IMR-90 (cell line): ENCODE results near the gene GPR89B. TPM values are rescaled to one million over a fixed set of nuclear protein-coding genes. Genes with fewer than 3 reads are reported as not detected.

ENCODE experiments used
- ATAC-seq: fragments of 200-7000 bp; cut with Tn5 transposase; 2 replicates; pipeline ENCODE4 v1.9.1; 2020; ENCODE audit warnings: low read depth, mild to moderate bottlenecking, moderate library complexity
- BruUV-seq: library from RNA; stranded (reverse); fragments of 400-500 nt; replicated peaks from 2 replicates; lab custom pipeline; 2021; lab: Mats Ljungman, UMichigan
- CTCF ChIA-PET: fragments of 300-600 bp; formaldehyde crosslinking; extraction: SDS; loops from one replicate; lab custom pipeline; 2021; ENCODE audit warnings: antibody characterized with exemption; lab: Yijun Ruan, JAX
- POLR2A ChIA-PET: fragments of 300-600 bp; sonication (Branson Sonifier 250); formaldehyde crosslinking; loops from one replicate; lab custom pipeline; 2022; ENCODE audit warnings: antibody characterized with exemption; ENCODE audit not compliant: unreplicated experiment; lab: Charles Lee
- DNase-seq: peaks from one replicate; pipeline ENCODE4 v3.0.0; 2013
- H2AFZ ChIP-seq: replicated peaks from 2 replicates; pipeline ENCODE3; 2013; ENCODE audit warnings: low read length, mild to moderate bottlenecking; ENCODE audit not compliant: poor library complexity
- H2AK5ac ChIP-seq: 2 replicates; pipeline ENCODE4 v1.6.1; 2013; ENCODE audit warnings: low read depth, low read length, inconsistent platforms
- H2AK9ac ChIP-seq: replicated peaks from 2 replicates; pipeline ENCODE3; 2013; ENCODE audit warnings: mild to moderate bottlenecking, low read depth, low read length, moderate library complexity; ENCODE audit not compliant: poor library complexity
- H2BK120ac ChIP-seq: 2 replicates; pipeline ENCODE4 v1.6.1; 2013; ENCODE audit warnings: low read depth, low read length, inconsistent platforms
- H2BK15ac ChIP-seq: 3 replicates; pipeline ENCODE4 v1.6.1; 2013; ENCODE audit warnings: low read depth, low read length, inconsistent platforms
- H2BK20ac ChIP-seq: 2 replicates; pipeline ENCODE4 v1.6.1; 2013; ENCODE audit warnings: low read depth, mild to moderate bottlenecking, inconsistent platforms, low read length, moderate library complexity
- H2BK5ac ChIP-seq: 2 replicates; pipeline ENCODE4 v1.6.1; 2013; ENCODE audit warnings: mild to moderate bottlenecking, low read depth, low read length, inconsistent platforms; ENCODE audit not compliant: poor library complexity, severe bottlenecking
- H3K14ac ChIP-seq: replicated peaks from 2 replicates; pipeline ENCODE4 v1.6.1; 2013; ENCODE audit warnings: low read depth, low read length, inconsistent platforms
- H3K18ac ChIP-seq: 2 replicates; pipeline ENCODE4 v1.6.1; 2013; ENCODE audit warnings: low read depth, low read length, control low read depth
- H3K23ac ChIP-seq: 2 replicates; pipeline ENCODE4 v1.6.1; 2013; ENCODE audit warnings: low read depth, low read length, inconsistent platforms
- H3K27ac ChIP-seq: 2 replicates; pipeline ENCODE4 v1.5.1; 2013; ENCODE audit warnings: mild to moderate bottlenecking, control low read depth, low read length; ENCODE audit not compliant: insufficient read depth
- H3K27me3 ChIP-seq: 2 replicates; pipeline ENCODE4 v1.6.1; 2013; ENCODE audit warnings: low read length; ENCODE audit not compliant: control insufficient read depth, insufficient read depth
- H3K36me3 ChIP-seq: 2 replicates; pipeline ENCODE4 v1.6.1; 2013; ENCODE audit warnings: low read length, mixed read lengths; ENCODE audit not compliant: control insufficient read depth, insufficient read depth
- H3K4ac ChIP-seq: 2 replicates; pipeline ENCODE4 v1.6.1; 2013; ENCODE audit warnings: low read depth, low read length, inconsistent platforms
- H3K4me1 ChIP-seq: 2 replicates; pipeline ENCODE4 v1.6.1; 2013; ENCODE audit warnings: low read length, mixed read lengths; ENCODE audit not compliant: control insufficient read depth, insufficient read depth
- H3K4me2 ChIP-seq: 2 replicates; pipeline ENCODE4 v1.6.1; 2013; ENCODE audit warnings: low read depth, mild to moderate bottlenecking, control low read depth, low read length, moderate library complexity
- H3K4me3 ChIP-seq: 2 replicates; pipeline ENCODE4 v1.5.1; 2013; ENCODE audit warnings: low read depth, mild to moderate bottlenecking, control low read depth, low read length, moderate library complexity; ENCODE audit not compliant: insufficient read depth
- H3K56ac ChIP-seq: 2 replicates; pipeline ENCODE4 v1.6.1; 2013; ENCODE audit warnings: low read length, inconsistent platforms; ENCODE audit not compliant: insufficient read depth; ENCODE audit errors: extremely low read depth
- H3K79me1 ChIP-seq, 2 experiments: 2 replicates each; pipeline ENCODE4 v1.6.1; 2013; ENCODE audit warnings: low read length in 2 of 2, inconsistent platforms in 1 of 2, low read depth in 1 of 2
- H3K9ac ChIP-seq: 2 replicates; pipeline ENCODE4 v1.6.1; 2013; ENCODE audit warnings: low read depth, low read length, control low read depth
- H3K9me1 ChIP-seq: 2 replicates; pipeline ENCODE4 v1.6.1; 2013; ENCODE audit warnings: low read length, inconsistent platforms; ENCODE audit not compliant: insufficient read depth
- H3K9me3 ChIP-seq: 2 replicates; pipeline ENCODE4 v1.6.1; 2013; ENCODE audit warnings: low read length; ENCODE audit not compliant: control insufficient read depth, insufficient read depth
- H4K20me1 ChIP-seq: 2 replicates; pipeline ENCODE4 v1.6.1; 2013; ENCODE audit warnings: low read length, inconsistent platforms; ENCODE audit not compliant: insufficient read depth
- H4K5ac ChIP-seq: 2 replicates; pipeline ENCODE4 v1.6.1; 2013; ENCODE audit warnings: mild to moderate bottlenecking, low read depth, low read length, control low read depth
- H4K8ac ChIP-seq, 2 experiments: 2 replicates each; pipeline ENCODE4 v1.6.1; 2013; ENCODE audit warnings: low read depth in 2 of 2, low read length in 2 of 2, control low read depth in 1 of 2, inconsistent platforms in 1 of 2
- H4K91ac ChIP-seq: 2 replicates; pipeline ENCODE4 v1.6.1; 2013; ENCODE audit warnings: low read depth, low read length, inconsistent platforms; ENCODE audit not compliant: insufficient read depth
- BHLHE40 ChIP-seq: fragments of 150-350 bp; IDR thresholded peaks from 2 replicates; pipeline ENCODE4 v1.6.1; 2016; ENCODE audit warnings: mild to moderate bottlenecking, low read depth, low read length
- CEBPB ChIP-seq: IDR thresholded peaks from 2 replicates; pipeline ENCODE4 v1.6.1; 2012; ENCODE audit warnings: low read depth, low read length, improper control_type of control experiment
- CHD1 ChIP-seq: IDR thresholded peaks from 2 replicates; pipeline ENCODE4 v1.6.1; 2012; ENCODE audit warnings: low read depth, low read length, improper control_type of control experiment
- FOS ChIP-seq: fragments of 150-350 bp; IDR thresholded peaks from 2 replicates; pipeline ENCODE4 v1.6.1; 2016; ENCODE audit warnings: low read depth, low read length
- MAFK ChIP-seq: IDR thresholded peaks from 2 replicates; pipeline ENCODE4 v1.6.1; 2012; ENCODE audit warnings: low read depth, low read length, improper control_type of control experiment
- MAZ ChIP-seq: IDR thresholded peaks from 2 replicates; pipeline ENCODE4 v1.6.1; 2012; ENCODE audit warnings: low read depth, mild to moderate bottlenecking, low read length, improper control_type of control experiment, moderate library complexity, borderline replicate concordance
- MXI1 ChIP-seq: IDR thresholded peaks from 2 replicates; pipeline ENCODE4 v1.6.1; 2012; ENCODE audit warnings: low read depth, mild to moderate bottlenecking, low read length, moderate library complexity, borderline replicate concordance
- NFE2L2 ChIP-seq: fragments of 150-350 bp; IDR thresholded peaks from 2 replicates; pipeline ENCODE4 v1.6.1; 2016; ENCODE audit warnings: low read depth, mild to moderate bottlenecking, low read length
- POLR2A ChIP-seq: IDR thresholded peaks from 2 replicates; pipeline ENCODE4 v1.6.1; 2012; ENCODE audit warnings: mild to moderate bottlenecking, low read depth, low read length
- RAD21 ChIP-seq: IDR thresholded peaks from 2 replicates; pipeline ENCODE4 v1.6.1; 2012; ENCODE audit warnings: low read length, improper control_type of control experiment
- RCOR1 ChIP-seq: IDR thresholded peaks from 2 replicates; pipeline ENCODE4 v1.6.1; 2012; ENCODE audit warnings: mild to moderate bottlenecking, low read length, improper control_type of control experiment; ENCODE audit not compliant: insufficient replicate concordance
- RFX5 ChIP-seq: IDR thresholded peaks from 2 replicates; pipeline ENCODE4 v1.8.0; 2012; ENCODE audit warnings: low read depth, mild to moderate bottlenecking, low read length, moderate library complexity
- SMC3 ChIP-seq: fragments of 150-350 bp; IDR thresholded peaks from 2 replicates; pipeline ENCODE4 v1.6.1; 2016; ENCODE audit warnings: low read depth, mild to moderate bottlenecking, antibody characterized with exemption, low read length, moderate library complexity
- dilution Hi-C: fragments of 300-500 bp; cut with HindIII; formaldehyde crosslinking; loops from one replicate; pipeline ENCODE4 v1.14.3; 2018; ENCODE audit warnings: low sequenced_read_pairs; ENCODE audit not compliant: unreplicated experiment
- in situ Hi-C: fragments of 300-500 bp; cut with MboI; formaldehyde crosslinking; loops from 3 replicates; pipeline ENCODE4 v1.14.3; 2019; ENCODE audit warnings: low sequenced_read_pairs, inconsistent platforms, mixed read lengths
- intact Hi-C: fragments of 100-400 bp; cut with micrococcal nuclease; formaldehyde crosslinking; loops from 2 replicates; pipeline ENCODE4 v1.10.0; 2022
- polyA plus RNA-seq, 3 experiments: library from polyadenylated mRNA; depleted of rRNA; stranded (reverse); fragments of >200 nt; gene quantifications; 2 replicates each; pipeline ENCODE4 v1.2.3, GENCODE V29; 2012; ENCODE audit warnings: low replicate concordance in 1 of 3
- total RNA-seq: library from RNA; depleted of rRNA; stranded (reverse); fragments of >200 nt; gene quantifications from 2 replicates; pipeline ENCODE4 v1.2.3, GENCODE V29; 2012
- TF ChIP-seq, protein P1 (sequence below): fragments of 150-350 bp; IDR thresholded peaks from 2 replicates; pipeline ENCODE4 v1.6.1; 2017; ENCODE audit warnings: mild to moderate bottlenecking, antibody characterized with exemption, low read length, low read depth
- TF ChIP-seq, protein P2 (sequence below): fragments of 150-350 bp; IDR thresholded peaks from 2 replicates; pipeline ENCODE4 v1.6.1; 2016; ENCODE audit warnings: low read depth, mild to moderate bottlenecking, low read length, moderate library complexity, borderline replicate concordance
- TF ChIP-seq, protein P3 (sequence below): conservative IDR thresholded peaks from 2 replicates; pipeline ENCODE4 v1.5.1; 2012; ENCODE audit warnings: mild to moderate bottlenecking, low read depth, low read length, improper control_type of control experiment

Gene GPR89B
- total and polyA plus RNA-seq, 2 of the 4 experiments (the other 2 are of a cell fraction), result 9.4 to 13.1 TPM

DNA sequence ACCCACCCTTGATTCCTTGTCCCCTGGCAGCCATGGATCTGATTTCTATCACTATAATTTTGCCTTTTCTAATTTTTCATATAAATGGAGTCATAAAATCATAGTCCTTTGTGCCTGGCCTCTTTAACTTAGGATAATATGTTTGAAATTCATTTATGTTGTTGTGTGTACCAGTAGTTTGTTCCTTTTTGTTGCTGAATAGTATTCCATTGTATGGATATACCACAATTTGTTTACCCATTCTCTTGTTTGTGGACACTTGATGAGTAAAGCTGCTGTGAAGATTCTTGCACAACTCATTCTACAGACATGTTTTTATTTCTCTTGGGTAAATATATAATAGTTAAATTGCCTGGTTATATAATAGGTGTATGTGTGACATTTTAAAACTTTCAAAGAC is 48.3 kb upstream of the GPR89B start:
- Histone ChIP-seq H2BK15ac (no peak overlapping the region), H4K8ac (no peak overlapping the region), H3K14ac (no peak overlapping the region), H3K4me1 (no peaks in the 10 kb centered on the region), H2BK5ac (no peak overlapping the region), H3K27me3 (no peaks in the 10 kb centered on the region), H3K18ac (no peak overlapping the region), H4K5ac (no peak overlapping the region), H4K20me1 (no peaks in the 10 kb centered on the region), H3K23ac (no peak overlapping the region), H3K4me3 (no peak overlapping the region), H3K9me1 (no peaks in the 10 kb centered on the region), H3K36me3 (no peaks in the 10 kb centered on the region), H2BK20ac (no peak overlapping the region), H3K79me1 (no peaks in the 10 kb centered on the region), H3K9me3 (no peaks in the 10 kb centered on the region), H2AK9ac (no peak overlapping the region), H2AK5ac (no peak overlapping the region), H3K27ac (no peak overlapping the region), H2AFZ (no peak overlapping the region), H4K91ac (no peak overlapping the region), H3K4ac (no peak overlapping the region), H2BK120ac (no peak overlapping the region), H3K56ac (no peak overlapping the region), H3K4me2 (no peak overlapping the region), H3K9ac (no peak overlapping the region)
- BruUV-seq, result no TSS peak
- intact Hi-C loops, result no loop called here
- DNase-seq (no peak), ATAC-seq (no peak)
- CTCF ChIA-PET, result no interaction called here
- in situ Hi-C loops, result loop anchor here (25.0 kb wide), 1 partner anchor 393 kb away; no protein-coding TSS in a partner anchor
- dilution Hi-C loops, result no loop called here
- POLR2A ChIA-PET, result no interaction called here
- TF ChIP-seq MAFK (no peak), NFE2L2 (no peak), CEBPB (no peak), POLR2A (no peak), RCOR1 (no peak), SMC3 (no peak), MXI1 (no peak), BHLHE40 (no peak), MAZ (no peak), RFX5 (no peak), CHD1 (no peak), RAD21 (no peak), FOS (no peak)
- TF ChIP-seq, protein P1, sequence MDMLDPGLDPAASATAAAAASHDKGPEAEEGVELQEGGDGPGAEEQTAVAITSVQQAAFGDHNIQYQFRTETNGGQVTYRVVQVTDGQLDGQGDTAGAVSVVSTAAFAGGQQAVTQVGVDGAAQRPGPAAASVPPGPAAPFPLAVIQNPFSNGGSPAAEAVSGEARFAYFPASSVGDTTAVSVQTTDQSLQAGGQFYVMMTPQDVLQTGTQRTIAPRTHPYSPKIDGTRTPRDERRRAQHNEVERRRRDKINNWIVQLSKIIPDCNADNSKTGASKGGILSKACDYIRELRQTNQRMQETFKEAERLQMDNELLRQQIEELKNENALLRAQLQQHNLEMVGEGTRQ, result no peak
- TF ChIP-seq, protein P2, sequence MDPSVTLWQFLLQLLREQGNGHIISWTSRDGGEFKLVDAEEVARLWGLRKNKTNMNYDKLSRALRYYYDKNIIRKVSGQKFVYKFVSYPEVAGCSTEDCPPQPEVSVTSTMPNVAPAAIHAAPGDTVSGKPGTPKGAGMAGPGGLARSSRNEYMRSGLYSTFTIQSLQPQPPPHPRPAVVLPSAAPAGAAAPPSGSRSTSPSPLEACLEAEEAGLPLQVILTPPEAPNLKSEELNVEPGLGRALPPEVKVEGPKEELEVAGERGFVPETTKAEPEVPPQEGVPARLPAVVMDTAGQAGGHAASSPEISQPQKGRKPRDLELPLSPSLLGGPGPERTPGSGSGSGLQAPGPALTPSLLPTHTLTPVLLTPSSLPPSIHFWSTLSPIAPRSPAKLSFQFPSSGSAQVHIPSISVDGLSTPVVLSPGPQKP, result no peak
- TF ChIP-seq, protein P3, sequence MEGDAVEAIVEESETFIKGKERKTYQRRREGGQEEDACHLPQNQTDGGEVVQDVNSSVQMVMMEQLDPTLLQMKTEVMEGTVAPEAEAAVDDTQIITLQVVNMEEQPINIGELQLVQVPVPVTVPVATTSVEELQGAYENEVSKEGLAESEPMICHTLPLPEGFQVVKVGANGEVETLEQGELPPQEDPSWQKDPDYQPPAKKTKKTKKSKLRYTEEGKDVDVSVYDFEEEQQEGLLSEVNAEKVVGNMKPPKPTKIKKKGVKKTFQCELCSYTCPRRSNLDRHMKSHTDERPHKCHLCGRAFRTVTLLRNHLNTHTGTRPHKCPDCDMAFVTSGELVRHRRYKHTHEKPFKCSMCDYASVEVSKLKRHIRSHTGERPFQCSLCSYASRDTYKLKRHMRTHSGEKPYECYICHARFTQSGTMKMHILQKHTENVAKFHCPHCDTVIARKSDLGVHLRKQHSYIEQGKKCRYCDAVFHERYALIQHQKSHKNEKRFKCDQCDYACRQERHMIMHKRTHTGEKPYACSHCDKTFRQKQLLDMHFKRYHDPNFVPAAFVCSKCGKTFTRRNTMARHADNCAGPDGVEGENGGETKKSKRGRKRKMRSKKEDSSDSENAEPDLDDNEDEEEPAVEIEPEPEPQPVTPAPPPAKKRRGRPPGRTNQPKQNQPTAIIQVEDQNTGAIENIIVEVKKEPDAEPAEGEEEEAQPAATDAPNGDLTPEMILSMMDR, result no peak
